Activated CD4-positive, alpha-beta T cell treated with anti-CD3 and anti-CD28 coated beads, Interleukin-2, amount 50 U/mL, for 1 hour (primary cell): ENCODE results near the gene FAM25A.
"Not testable (repeated sequence)": the region's sequence is repeated elsewhere in the genome, so short reads cannot be mapped to it uniquely, and the experiment has no call there.

ENCODE experiments used
- DNase-seq: peaks from one replicate; pipeline ENCODE4 v3.0.0-alpha.2; 2020

The FAM25A gene

DNA sequence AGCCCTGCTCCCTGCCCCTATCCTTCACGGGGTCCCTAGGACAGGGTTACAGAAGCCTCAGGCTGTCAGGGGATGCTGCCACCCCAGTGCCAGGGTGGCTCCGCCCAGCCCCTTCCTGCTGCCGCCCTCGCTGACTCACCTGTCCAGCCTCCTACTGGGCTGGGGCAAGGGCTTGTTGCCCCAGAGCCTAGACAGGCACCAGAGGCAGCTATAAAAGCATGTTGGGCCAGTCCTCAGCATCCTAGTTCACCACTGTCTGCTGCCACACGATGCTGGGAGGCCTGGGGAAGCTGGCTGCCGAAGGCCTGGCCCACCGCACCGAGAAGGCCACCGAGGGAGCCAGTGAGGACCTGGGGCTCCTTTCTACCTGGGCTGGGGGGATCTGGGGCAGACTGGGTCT lies at the start of gene FAM25A:
Gene FAM25A (plus strand): TSS at position 239 of the 400 bp plus-strand sequence. CDS start 31 bp downstream, at position 270.
- DNase-seq, result not testable (repeated sequence)

DNA sequence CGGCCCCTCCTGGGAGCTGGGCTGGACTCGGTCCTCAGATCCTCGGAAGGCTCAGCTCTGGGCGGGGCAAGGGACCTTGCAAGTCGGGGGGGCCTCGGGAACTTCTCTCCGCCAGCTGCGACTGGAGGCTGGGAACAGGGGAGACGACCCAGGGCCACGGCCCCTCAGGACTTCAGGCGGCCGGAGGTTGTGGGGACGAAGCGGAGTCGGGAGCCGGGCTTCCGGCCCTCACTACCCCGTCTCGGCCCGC lies 49.2 kb upstream of the FAM25A start:
- no peak for DNase-seq

DNA sequence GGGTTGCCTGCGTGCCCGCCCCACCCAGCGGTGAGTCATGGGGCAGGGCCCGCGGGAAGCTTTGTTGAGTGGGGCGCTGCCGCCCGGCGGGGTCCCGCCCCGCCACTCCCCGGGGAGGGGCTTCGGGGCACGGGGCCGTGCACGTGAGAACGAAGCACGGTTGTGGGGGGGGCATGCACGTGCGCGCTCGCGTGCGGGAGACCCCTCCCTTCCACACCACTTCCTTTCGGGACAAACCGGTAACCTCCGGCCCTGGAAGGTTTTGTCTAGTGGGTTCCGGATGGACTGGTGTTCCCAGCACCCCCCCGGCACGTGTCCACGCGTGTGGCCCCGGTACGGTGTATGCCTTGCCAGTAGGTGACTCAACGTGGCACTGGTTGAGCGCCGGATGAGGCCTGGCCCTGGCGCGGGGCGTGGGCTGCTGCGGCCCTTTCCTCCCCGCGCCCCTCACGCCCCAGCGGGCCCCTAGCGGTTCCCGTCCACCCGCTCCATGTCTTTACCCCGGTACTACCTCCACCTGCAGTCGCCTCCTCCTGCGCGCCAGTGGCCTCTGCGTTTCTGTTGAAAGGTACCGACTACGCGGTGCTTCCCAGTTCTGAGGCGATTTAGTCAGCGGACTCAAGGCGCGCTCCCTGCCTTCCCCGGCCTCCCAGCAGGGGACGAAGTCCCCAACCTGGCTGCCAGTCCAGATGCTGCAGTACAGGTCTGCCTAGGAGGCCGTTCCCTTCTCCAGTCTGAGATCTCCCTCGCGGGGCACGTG lies 48.7 kb upstream of the FAM25A start:
- DNase-seq, result peak; percentile 90

DNA sequence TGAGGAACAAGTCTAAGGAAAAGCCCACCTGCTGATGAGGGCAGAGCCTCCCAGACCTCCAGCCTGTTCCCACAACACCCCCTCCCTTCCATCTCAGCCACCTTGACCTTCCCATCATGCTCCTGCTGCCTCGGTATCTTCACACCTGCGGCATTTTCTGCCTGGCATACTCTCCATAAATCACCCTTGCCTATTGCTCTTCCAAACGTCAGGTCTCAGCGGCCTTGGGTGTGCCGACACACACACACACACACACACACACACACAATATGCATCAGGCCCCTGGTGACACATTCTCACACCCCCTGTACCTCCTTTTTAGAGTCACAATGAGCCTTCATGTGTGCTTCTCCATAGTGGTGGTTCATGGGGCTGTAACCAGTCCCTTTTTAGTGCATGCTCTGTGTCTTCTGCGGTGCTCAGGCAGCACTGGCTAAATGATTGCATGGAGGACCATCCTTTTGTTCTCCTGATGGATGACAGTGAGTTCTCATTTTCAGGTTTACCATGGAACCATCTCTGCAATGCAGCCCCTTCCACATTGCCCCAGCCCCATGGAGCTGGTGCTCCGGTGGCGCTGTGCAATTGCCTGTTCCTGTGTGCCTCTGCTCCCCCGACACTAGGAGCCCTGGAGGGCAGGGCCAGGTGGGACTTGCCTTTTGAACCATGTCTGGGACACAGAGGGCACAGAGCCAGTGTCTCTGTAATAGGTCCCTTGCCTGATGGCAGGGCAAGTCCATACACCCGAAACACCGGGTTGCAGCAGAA lies 47.3 kb upstream of the FAM25A start:
- DNase-seq, result no peak

DNA sequence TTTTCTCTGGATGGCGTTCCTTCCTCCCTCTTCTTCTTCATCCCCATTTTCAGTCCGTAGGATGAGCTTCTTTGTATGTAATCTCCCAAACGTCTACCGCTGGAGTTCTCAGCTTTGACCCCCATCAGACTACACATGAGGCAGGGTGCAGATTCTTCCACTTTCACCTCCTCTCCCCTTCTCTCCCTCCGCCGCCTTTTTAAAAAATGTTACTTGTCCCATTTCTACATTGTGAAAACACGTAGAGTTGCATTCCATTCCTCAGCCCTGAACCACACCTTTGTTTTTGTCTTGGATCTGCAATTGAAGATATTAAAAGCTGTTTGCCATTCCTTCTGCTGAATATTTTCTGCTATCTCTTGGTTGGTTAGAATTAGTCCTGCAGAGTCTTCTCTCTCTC lies 45.6 kb upstream of the FAM25A start:
- DNase-seq, result no peak

DNA sequence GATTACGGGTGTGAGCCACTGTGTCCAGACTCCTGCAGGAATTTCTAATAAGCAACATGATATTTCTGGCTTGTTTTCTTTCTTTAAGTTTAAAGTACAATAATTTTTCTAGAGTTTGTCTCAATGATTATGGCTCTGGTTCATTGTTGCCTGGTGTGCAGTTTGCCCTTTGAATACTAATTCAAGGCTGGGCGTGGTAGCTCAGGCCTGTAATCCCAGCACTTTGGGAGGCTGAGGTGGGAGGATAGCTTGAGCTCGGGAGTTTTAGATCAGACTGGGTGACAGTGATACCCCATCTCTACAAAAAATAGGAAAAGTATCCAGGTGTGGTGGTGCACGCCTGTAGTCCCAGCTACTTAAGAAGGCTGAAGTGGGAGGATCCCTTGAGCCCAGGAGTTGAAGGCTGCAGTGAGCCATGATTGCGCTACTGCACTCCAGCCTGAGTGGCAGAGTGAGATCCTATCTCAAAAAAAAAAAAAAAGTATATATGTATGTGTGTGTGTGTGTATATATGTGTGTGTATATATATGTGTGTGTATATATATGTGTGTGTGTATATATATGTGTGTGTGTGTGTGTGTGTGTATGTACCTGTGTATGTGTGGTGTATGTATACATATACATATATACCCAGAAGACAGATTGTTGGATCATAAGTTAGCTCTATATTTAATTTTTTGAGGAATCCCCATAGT lies 43.6 kb upstream of the FAM25A start:
- DNase-seq, result no peak

DNA sequence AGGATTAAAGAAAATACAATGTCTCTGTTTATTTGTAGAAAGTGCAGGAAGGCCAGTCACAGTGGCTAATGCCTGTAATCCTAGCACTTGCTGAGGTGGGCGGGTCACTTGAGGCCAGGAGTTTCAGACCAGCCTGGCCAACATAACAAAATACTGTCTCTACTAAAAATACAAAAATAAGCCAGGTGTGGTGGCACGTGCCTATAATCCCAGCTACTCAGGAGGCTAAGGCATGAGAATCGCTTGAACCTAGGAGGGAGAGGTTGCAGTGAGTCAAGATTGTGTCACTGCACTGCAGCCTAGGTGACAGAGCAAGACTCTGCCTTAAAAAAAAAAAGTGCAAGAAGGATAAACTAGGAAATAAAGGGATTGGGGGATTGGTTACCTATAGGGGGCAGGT lies 41.6 kb upstream of the FAM25A start:
- DNase-seq, result not testable (repeated sequence)

DNA sequence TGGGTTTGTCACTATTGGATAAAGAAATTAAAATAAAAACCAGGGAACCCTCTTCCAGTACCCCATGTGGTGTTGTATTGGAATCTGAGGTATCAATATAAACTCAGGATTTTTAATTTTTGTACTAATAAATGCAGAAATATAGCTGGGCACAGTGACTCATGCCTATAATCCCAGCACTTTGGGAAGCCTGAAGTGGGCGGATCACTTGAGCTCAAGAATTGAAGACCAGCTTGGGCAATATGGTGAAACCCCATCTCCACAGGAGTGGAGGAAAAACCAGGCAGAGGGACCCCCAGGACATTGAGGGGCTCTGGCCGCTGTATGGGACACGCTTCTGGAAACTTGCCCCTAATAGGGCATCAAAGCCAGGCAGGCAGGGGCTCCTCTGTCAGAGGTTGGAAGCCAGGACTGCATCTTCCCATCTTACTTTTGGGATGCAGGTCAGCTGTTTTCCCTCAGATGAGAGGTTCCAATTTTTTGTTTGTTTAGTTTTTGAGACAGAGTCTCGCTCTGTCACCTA lies 40.7 kb upstream of the FAM25A start:
- no peak for DNase-seq

DNA sequence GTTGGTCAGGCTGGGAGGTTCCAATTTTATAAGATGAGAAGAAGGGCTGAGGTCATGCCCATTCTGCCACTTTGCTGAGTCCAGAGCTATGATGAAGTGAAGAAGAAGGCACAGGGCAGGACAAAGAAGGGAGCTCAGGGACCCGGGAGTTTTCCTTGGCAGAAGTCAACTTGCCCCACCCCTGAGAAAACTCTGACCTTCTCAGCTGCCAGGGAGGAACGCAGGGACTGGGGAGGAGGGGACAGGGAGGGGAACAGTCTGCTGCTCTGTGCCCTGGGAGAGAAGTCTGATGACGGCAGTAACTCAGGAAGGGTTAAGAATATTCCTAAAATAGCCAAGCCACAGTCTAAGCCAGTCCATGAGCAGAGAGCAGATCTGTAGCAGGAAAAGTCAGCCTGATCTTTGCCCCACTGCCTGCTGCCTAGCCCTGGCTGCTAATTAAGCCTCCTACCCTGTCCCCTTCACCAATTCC lies 40.1 kb upstream of the FAM25A start:
- DNase-seq, result no peak

DNA sequence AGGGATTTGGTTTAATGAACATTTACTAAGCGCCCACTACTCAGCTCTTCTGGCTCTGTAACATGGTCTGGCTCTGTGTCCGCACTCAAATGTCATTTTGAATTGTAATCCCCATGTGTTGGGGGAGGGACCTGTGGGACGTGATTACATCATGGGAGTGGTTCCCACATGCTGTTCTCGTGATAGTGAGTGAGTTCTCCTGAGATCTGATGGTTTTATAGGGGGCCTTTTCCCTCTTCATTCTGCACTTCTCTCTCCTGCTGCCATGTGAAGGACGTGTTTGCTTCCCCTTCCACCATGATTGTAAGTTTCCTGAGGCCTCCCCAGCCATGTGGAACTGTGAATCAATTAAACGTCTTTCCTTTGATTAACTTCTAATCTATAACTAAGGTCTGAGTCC lies 39.1 kb upstream of the FAM25A start:
- not testable (repeated sequence) for DNase-seq

DNA sequence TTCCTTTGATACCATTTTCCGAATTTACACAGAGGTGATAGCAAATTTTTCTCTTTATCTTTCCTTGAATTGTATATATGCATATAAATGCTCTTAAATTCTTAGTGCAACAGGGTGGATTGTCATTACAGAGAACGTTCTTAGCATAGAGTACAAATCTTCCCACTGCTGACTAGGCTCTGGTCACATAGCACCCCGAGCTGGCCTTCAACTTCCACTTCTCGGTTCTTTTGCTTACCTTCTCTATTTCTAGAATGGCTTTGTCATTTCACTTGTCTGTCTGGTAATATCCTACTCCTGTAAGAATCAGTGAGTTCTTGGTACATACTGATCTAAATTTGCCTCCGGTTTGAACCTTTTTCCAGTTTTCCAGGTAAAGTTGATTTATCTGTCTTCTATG lies 38.4 kb upstream of the FAM25A start:
- no peak for DNase-seq

DNA sequence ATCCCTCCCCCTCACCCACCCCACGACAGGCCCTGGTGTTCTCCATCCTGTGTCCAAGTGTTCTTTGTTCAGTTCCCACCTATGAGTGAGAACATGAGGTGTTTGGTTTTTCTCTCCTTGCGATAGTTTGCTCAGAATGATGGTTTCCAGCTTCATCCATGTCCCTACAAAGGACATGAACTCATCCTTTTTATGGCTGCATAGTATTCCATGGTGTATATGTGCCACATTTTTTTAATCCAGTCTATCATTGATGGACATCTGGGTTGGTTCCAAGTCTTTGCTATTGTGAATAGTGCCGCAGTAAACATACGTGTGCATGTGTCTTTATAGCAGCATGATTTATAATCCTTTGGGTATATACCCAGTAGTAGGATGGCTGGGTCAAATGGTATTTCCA lies 35.6 kb upstream of the FAM25A start:
- DNase-seq, result not testable (repeated sequence)

DNA sequence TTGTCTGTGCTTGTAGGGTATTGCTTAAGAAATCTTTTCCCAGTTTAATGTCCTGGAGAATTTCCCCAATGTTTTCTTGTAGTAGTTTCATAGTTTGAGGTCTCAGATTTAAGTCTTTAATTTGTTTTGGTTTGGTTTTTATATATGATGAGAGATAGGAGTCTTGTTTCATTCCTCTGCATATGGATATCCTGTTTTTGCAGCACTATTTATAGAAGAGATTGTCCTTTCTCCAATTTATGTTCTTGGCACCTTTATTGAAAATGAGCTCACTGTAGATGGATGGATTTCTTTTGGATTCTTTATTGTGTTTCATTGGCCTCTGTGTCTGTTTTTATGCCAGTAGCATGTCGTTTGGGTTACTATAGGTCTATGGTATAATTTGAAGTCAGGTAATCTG lies 31.6 kb upstream of the FAM25A start:
- no peak for DNase-seq

DNA sequence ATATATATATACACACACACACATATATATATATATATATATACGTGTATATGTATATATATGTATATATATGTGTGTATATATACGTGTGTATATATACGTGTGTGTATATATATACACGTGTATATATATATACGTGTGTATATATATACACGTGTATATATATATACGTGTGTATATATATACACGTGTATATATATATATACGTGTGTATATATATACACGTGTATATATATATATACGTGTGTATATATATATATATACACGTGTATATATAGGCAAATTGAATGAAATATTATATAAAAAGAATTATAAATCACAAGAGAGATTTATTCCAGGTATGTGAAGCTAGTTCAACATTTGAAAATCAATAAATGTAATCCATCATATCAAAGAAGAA lies 28.7 kb upstream of the FAM25A start:
- not testable (repeated sequence) for DNase-seq

DNA sequence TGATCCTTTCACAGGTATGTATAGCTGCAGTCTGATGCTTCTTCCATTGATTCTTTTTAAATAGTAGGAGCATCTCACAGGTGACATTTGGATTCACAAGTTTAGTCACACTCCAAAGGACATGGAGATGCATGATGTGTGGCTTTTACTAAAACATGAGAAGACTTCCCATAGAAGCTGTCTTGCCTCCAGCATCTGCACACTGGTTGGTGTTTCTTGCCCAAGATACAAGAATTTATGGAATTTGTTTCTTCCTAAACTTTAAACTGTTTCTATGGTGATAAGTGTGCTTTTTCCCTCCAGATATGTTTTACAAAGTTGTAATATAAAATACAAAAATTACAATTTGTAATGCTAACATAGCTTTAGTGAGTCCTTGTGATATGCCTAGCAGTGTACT lies 27.6 kb upstream of the FAM25A start:
- DNase-seq, result no peak

DNA sequence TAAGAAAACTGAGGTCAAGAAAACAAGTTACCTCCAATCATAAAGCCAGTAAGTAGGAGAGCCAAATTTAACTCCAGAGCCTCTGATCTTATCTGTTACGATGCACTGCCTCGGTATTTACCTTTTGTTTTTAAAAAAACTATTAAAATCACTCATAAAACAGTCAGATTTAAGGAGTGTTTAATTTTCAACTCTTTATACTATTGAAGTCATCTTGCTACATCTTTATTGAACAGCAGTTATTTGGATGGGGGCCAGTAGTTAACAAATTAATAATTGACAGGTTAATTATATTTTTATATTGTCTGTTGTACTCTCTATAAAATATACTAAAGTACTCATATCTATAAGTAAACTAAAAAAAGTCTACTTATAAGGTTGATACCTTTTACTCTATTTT lies 27.2 kb upstream of the FAM25A start:
- no peak for DNase-seq

DNA sequence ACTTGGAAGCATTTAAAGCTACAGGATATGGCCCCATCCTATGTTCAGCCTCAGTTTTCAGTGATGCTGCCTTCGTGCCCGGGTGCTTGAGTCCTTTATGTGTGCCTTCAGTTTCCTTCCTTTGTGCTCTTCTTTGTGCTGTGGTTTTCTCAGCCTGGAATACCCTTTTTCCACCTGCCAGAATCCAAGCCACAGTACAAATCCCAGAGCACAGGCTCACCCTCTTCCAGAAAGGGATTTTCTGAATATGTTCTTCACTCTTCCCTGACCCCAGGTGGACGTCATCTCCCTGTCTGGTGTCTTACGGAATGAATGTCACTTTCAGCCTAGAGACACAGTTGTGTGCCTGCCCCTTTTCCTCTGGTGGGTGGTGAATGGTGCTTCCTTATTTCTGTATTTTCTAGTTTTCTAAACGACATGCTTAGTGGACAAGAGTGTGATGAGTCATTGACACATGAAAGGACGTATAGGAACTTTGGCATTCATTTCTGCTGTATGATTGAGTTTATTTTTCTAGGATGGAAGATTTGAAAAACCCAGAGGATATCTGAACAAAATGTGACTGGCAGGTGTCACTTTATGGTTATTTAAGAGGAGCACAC lies 20.2 kb upstream of the FAM25A start:
- not testable (repeated sequence) for DNase-seq

DNA sequence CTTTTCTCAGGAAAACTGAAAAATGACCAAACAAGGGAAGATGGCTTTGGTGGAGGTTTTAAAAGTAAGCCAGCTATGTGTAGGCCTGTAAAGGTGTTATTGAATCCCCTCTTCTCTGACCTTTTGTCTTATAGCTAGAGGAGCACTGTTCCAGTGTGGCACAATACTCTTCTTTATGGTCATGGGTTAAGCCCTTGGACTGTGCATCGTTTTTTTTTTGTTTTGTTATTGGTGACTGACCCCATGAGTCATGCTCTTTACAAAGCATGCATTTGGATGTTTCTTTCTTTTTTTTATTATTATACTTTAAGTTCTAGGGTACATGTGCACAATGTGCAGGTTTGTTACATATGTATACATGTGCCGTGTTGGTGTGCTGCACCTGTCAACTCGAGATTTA lies 19.6 kb upstream of the FAM25A start:
- no peak for DNase-seq

DNA sequence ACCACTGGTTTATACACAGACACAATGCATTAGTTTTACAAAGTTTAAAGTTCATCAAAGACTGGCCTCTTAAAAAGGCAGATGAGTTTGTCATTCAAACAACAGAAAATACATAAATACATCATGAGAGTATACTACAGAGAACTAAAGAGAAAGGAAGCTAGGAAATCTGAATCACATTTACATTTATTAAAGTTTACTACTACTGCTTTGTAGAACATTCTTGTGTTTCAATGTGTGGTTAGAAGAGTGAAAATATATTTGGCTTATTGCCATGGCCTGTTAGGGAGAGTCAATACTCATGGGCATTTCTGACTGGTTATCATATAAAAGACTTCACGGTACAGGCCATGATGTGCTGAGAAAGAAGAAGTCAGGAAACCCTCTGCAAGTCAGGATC lies 13.0 kb upstream of the FAM25A start:
- DNase-seq, result not testable (repeated sequence)

DNA sequence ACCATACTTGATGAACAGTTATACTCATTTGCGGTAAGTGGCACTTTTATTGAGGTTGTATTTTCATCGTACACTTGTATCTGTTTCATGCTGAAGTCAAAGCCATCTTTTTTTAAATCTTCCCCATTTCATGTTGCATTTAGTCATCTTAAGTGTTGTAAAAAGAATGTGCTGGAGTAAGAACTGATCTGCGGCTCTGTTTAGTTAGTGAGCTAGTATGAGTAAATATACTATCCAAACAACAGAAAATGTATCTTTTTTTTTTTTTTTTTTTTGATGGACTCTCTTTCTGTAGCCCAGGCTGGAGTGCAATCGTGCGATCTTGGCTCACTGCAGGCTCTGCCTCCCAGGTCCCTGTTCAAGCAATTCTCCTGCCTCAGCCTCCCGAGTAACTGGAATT lies 12.4 kb upstream of the FAM25A start:
- DNase-seq, result not testable (repeated sequence)

DNA sequence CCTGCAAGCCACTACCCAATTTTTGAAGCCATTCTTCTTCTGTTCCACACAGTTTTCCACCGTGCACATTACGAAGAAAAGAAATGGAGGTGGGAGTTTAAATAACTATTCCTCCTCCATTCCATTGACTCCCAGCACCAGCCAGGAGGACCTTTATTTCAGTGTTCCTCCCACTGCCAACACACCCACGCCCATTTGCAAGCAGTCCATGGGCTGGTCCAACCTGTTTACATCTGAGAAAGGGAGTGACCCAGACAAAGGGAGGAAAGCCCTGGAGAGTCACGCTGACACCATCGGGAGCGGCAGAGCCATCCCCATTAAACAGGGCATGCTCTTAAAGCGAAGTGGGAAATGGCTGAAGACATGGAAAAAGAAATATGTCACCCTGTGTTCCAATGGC lies 11.8 kb upstream of the FAM25A start:
- not testable (repeated sequence) for DNase-seq

DNA sequence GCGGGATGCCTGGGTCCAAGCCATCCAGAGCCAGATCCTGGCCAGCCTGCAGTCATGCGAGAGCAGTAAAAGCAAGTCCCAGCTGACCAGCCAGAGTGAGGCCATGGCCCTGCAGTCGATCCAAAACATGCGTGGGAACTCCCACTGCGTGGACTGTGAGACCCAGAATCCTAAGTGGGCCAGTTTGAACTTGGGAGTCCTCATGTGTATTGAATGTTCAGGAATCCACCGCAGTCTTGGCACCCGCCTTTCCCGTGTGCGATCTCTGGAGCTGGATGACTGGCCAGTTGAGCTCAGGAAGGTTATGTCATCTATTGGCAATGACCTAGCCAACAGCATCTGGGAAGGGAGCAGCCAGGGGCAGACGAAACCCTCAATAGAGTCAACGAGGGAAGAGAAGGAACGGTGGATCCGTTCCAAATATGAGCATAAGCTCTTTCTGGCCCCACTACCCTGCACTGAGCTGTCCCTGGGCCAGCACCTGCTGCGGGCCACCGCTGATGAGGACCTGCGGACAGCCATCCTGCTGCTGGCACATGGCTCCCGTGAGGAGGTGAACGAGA lies 10.9 kb upstream of the FAM25A start:
- not testable (repeated sequence) for DNase-seq

DNA sequence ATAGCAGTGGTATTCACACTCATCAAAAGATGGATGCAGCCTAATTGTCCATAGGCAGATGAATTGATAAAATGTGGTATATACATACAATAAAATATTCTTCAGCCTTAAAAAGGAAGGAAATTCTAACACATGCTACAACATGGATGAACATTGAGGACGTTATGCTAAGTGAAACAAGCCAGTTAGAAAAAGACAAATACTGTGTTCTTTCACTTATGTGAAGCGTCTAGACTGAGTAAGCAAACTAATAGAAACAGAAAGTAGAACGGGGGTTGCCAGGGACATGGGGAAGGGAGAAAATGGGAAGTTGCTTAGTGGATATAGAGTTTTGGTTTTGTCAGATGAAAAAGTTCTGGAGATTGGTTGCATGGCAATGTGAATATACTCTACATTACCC lies 6.6 kb upstream of the FAM25A start:
- not testable (repeated sequence) for DNase-seq
